Activated CD8-positive, alpha-beta memory T cell treated with anti-CD3 and anti-CD28 coated beads, Interleukin-2, amount 50 U/mL, for 48 hours (primary cell): ENCODE data around the gene PLCG2.
"Not testable (repeated sequence)": the region's sequence is repeated elsewhere in the genome, so short reads cannot be mapped to it uniquely, and the experiment has no call there.

Source experiments
- DNase-seq: peaks from one replicate; pipeline ENCODE4 v3.0.0-alpha.2; 2020

The PLCG2 gene

GRCh38 chr16:81850197-81850944 lies 71.3 kb downstream of the PLCG2 start:
- DNase-seq: no peak

GRCh38 chr16:81852347-81852746 lies 73.3 kb downstream of the PLCG2 start:
- DNase-seq: no peak

GRCh38 chr16:81855552-81856153 lies 76.6 kb downstream of the PLCG2 start:
- no peak for DNase-seq

- no peak for DNase-seq
Observed at GRCh38 chr16:81860287-81861266, 81.5 kb downstream of the PLCG2 start.

GRCh38 chr16:81861503-81861902 lies 82.4 kb downstream of the PLCG2 start:
- DNase-seq: no peak

- DNase-seq: no peak
Observed at GRCh38 chr16:81861915-81862314, 82.8 kb downstream of the PLCG2 start.

GRCh38 chr16:81863630-81864352 lies 84.7 kb downstream of the PLCG2 start:
- no peak for DNase-seq

GRCh38 chr16:81864646-81865382 lies 85.7 kb downstream of the PLCG2 start:
- DNase-seq: no peak

- DNase-seq: no peak
Observed at GRCh38 chr16:81866820-81867440, 87.8 kb downstream of the PLCG2 start.

- no peak for DNase-seq
Observed at GRCh38 chr16:81868057-81868748, 89.1 kb downstream of the PLCG2 start.

GRCh38 chr16:81869326-81869725 lies 90.2 kb downstream of the PLCG2 start:
- DNase-seq: no peak

GRCh38 chr16:81873206-81873605 lies 94.1 kb downstream of the PLCG2 start:
- DNase-seq: no peak

- peak; percentile 74 for DNase-seq
Observed at GRCh38 chr16:81873843-81874752, 95.0 kb downstream of the PLCG2 start.

- DNase-seq: no peak
Observed at GRCh38 chr16:81875461-81875860, 96.4 kb downstream of the PLCG2 start.

GRCh38 chr16:81876273-81876900 lies 97.3 kb downstream of the PLCG2 start:
- no peak for DNase-seq

GRCh38 chr16:81877490-81877889 lies 98.4 kb downstream of the PLCG2 start:
- not testable (repeated sequence) for DNase-seq

GRCh38 chr16:81878529-81878928 lies 99.4 kb downstream of the PLCG2 start:
- DNase-seq: no peak

GRCh38 chr16:81879625-81880024 lies 100.5 kb downstream of the PLCG2 start:
- DNase-seq: no peak

- DNase-seq: no peak
Observed at GRCh38 chr16:81880816-81881215, 101.7 kb downstream of the PLCG2 start.
